Neural progenitor cell (in vitro differentiated cells): Measurements from ENCODE around the gene ZRSR2. TPM values are rescaled to one million over a fixed set of nuclear protein-coding genes. Genes with fewer than 3 reads are reported as not detected.

Experiments used
- DNase-seq: peaks from one replicate; pipeline ENCODE4 v3.0.0-alpha.2; 2016; ENCODE audit warnings: low spot score
- H2AFZ ChIP-seq: fragments of 200-600 bp; sonication (generic); replicated peaks from 2 replicates; pipeline ENCODE4 v1.6.1; 2016; ENCODE audit warnings: antibody characterized with exemption
- H3F3A ChIP-seq: fragments of 200-600 bp; sonication (generic); 2 replicates; pipeline ENCODE4 v1.6.1; 2016; ENCODE audit warnings: antibody characterized with exemption, low read depth
- H3K27ac ChIP-seq: fragments of 200-600 bp; sonication (generic); 2 replicates; pipeline ENCODE4 v1.5.1; 2016; ENCODE audit warnings: mild to moderate bottlenecking
- H3K27me3 ChIP-seq: fragments of 200-600 bp; sonication (generic); 2 replicates; pipeline ENCODE4 v1.6.1; 2016; ENCODE audit warnings: mild to moderate bottlenecking, moderate library complexity
- H3K36me3 ChIP-seq: fragments of 200-600 bp; sonication (generic); 2 replicates; pipeline ENCODE4 v1.5.1; 2016
- H3K4me1 ChIP-seq: fragments of 200-600 bp; sonication (generic); 2 replicates; pipeline ENCODE4 v1.6.1; 2016; ENCODE audit warnings: mixed run types
- H3K4me2 ChIP-seq: fragments of 200-600 bp; sonication (generic); 2 replicates; pipeline ENCODE4 v1.6.1; 2016
- H3K4me3 ChIP-seq: fragments of 200-600 bp; sonication (generic); 2 replicates; pipeline ENCODE4 v1.5.1; 2016
- H3K79me2 ChIP-seq: fragments of 200-600 bp; sonication (generic); 2 replicates; pipeline ENCODE4 v1.6.1; 2016; ENCODE audit warnings: low read depth
- H3K9ac ChIP-seq: fragments of 200-600 bp; sonication (generic); 2 replicates; pipeline ENCODE4 v1.6.1; 2016
- H3K9me3 ChIP-seq: fragments of 200-600 bp; sonication (generic); 2 replicates; pipeline ENCODE4 v1.5.1; 2016; ENCODE audit warnings: low read depth
- H4K20me1 ChIP-seq: fragments of 200-600 bp; sonication (generic); 2 replicates; pipeline ENCODE4 v1.6.1; 2016; ENCODE audit warnings: low read depth
- H3K27ac Mint-ChIP-seq: 3 replicates; pipeline ENCODE4 v1.8.0; 2021; ENCODE audit warnings: mixed read lengths
- H3K27me3 Mint-ChIP-seq: 2 replicates; pipeline ENCODE4 v1.8.0; 2022; ENCODE audit warnings: low read depth, mild to moderate bottlenecking, inconsistent platforms, moderate library complexity, mixed read lengths; ENCODE audit not compliant: insufficient read depth
- H3K36me3 Mint-ChIP-seq: 3 replicates; pipeline ENCODE4 v1.8.0; 2021; ENCODE audit warnings: mixed read lengths
- H3K4me1 Mint-ChIP-seq: 3 replicates; pipeline ENCODE4 v1.8.0; 2021; ENCODE audit warnings: mixed read lengths
- H3K4me3 Mint-ChIP-seq: 3 replicates; pipeline ENCODE4 v1.8.0; 2021; ENCODE audit warnings: mild to moderate bottlenecking, moderate library complexity, mixed read lengths
- H3K9me3 Mint-ChIP-seq: 3 replicates; pipeline ENCODE4 v1.8.0; 2020; ENCODE audit warnings: mixed read lengths
- EZH2 ChIP-seq: fragments of 200-600 bp; sonication (generic); IDR thresholded peaks from 2 replicates; pipeline ENCODE4 v1.6.1; 2017; ENCODE audit warnings: antibody characterized with exemption, mild to moderate bottlenecking, moderate library complexity
- EZH2phosphoT487 ChIP-seq: fragments of 200-600 bp; sonication (generic); IDR thresholded peaks from 2 replicates; pipeline ENCODE4 v1.6.1; 2017; ENCODE audit warnings: antibody characterized with exemption
- total RNA-seq: library from RNA; depleted of rRNA; stranded (reverse); fragments of >200 nt; gene quantifications from 2 replicates; pipeline ENCODE4 v1.2.3, GENCODE V29; 2015; ENCODE audit warnings: low replicate concordance
- TF ChIP-seq, protein P1 (sequence below): fragments of 200-600 bp; sonication (generic); IDR thresholded peaks from 2 replicates; pipeline ENCODE4 v1.5.1; 2017; ENCODE audit warnings: antibody characterized with exemption, mild to moderate bottlenecking

The ZRSR2 gene
- total RNA-seq, 1 donor from 2014 or later, result 15.2 TPM

- Histone ChIP-seq H3K27me3 (no peaks in the 10 kb centered on the region), H3K9me3 (no peaks in the 10 kb centered on the region), H3F3A (peaks cover 7% of the 10 kb centered on the region), H3K4me1 (no peaks in the 10 kb centered on the region), H3K9ac (peak overlapping the region; percentile 60), H3K4me3 (peak overlapping the region; percentile 74), H4K20me1 (no peaks in the 10 kb centered on the region), H3K4me2 (peak overlapping the region; percentile 82), H3K79me2 (peaks cover 28% of the 10 kb centered on the region), H3K36me3 (no peaks in the 10 kb centered on the region), H3K27ac (peak overlapping the region; percentile 34), H2AFZ (peak overlapping the region; percentile 95)
- H3K36me3 Mint-ChIP-seq, result peaks cover under 1% of the 10 kb centered on the region
- H3K9me3 Mint-ChIP-seq, result no peaks in the 10 kb centered on the region
- no peak overlapping the region for H3K27ac Mint-ChIP-seq
- no peaks in the 10 kb centered on the region for H3K27me3 Mint-ChIP-seq
- H3K4me1 Mint-ChIP-seq, result no peaks in the 10 kb centered on the region
- no peak for DNase-seq
- no peak overlapping the region for H3K4me3 Mint-ChIP-seq
- TF ChIP-seq EZH2 (no peak), EZH2phosphoT487 (no peak)
- TF ChIP-seq, protein P1, sequence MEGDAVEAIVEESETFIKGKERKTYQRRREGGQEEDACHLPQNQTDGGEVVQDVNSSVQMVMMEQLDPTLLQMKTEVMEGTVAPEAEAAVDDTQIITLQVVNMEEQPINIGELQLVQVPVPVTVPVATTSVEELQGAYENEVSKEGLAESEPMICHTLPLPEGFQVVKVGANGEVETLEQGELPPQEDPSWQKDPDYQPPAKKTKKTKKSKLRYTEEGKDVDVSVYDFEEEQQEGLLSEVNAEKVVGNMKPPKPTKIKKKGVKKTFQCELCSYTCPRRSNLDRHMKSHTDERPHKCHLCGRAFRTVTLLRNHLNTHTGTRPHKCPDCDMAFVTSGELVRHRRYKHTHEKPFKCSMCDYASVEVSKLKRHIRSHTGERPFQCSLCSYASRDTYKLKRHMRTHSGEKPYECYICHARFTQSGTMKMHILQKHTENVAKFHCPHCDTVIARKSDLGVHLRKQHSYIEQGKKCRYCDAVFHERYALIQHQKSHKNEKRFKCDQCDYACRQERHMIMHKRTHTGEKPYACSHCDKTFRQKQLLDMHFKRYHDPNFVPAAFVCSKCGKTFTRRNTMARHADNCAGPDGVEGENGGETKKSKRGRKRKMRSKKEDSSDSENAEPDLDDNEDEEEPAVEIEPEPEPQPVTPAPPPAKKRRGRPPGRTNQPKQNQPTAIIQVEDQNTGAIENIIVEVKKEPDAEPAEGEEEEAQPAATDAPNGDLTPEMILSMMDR, result no peak
Observed at GRCh38 chrX:15790769-15791290, 546 bp downstream of the ZRSR2 start.

GRCh38 chrX:15797707-15798106, 7.4 kb downstream of the ZRSR2 start:
- H3K9me3 Mint-ChIP-seq, result no peaks in the 10 kb centered on the region
- H3K36me3 ChIP-seq, result no peaks in the 10 kb centered on the region
- no peak for DNase-seq
- no peak overlapping the region for H3K4me3 ChIP-seq
- H3K79me2 ChIP-seq, result peaks cover 33% of the 10 kb centered on the region
- peaks cover 15% of the 10 kb centered on the region for H3K36me3 Mint-ChIP-seq
- no peaks in the 10 kb centered on the region for H3K4me1 Mint-ChIP-seq
- H2AFZ ChIP-seq, result no peak overlapping the region
- no peaks in the 10 kb centered on the region for H3K27me3 ChIP-seq
- no peak for TF ChIP-seq EZH2
- no peak for TF ChIP-seq EZH2phosphoT487
- TF ChIP-seq, protein P1, result no peak
- H3K27ac ChIP-seq, result no peak overlapping the region
- no peak overlapping the region for H3K27ac Mint-ChIP-seq
- no peaks in the 10 kb centered on the region for H3K9me3 ChIP-seq
- peaks cover 3% of the 10 kb centered on the region for H3K27me3 Mint-ChIP-seq
- no peaks in the 10 kb centered on the region for H3F3A ChIP-seq
- H3K4me1 ChIP-seq, result no peaks in the 10 kb centered on the region
- no peak overlapping the region for H3K4me3 Mint-ChIP-seq
- H3K9ac ChIP-seq, result no peak overlapping the region
- no peaks in the 10 kb centered on the region for H4K20me1 ChIP-seq
- H3K4me2 ChIP-seq, result no peak overlapping the region

- Histone ChIP-seq H3K27ac (no peak overlapping the region), H3K9ac (no peak overlapping the region), H3K36me3 (peaks cover 6% of the 10 kb centered on the region), H3K4me2 (no peak overlapping the region), H3K79me2 (no peaks in the 10 kb centered on the region), H3K4me3 (no peak overlapping the region), H3F3A (no peaks in the 10 kb centered on the region), H4K20me1 (no peaks in the 10 kb centered on the region), H3K9me3 (no peaks in the 10 kb centered on the region), H3K27me3 (no peaks in the 10 kb centered on the region), H2AFZ (no peak overlapping the region), H3K4me1 (no peaks in the 10 kb centered on the region)
- Mint-ChIP-seq H3K36me3 (peaks cover 20% of the 10 kb centered on the region), H3K27me3 (peaks cover 3% of the 10 kb centered on the region), H3K4me3 (no peak overlapping the region), H3K9me3 (no peaks in the 10 kb centered on the region), H3K4me1 (no peaks in the 10 kb centered on the region), H3K27ac (no peak overlapping the region)
- no peak for DNase-seq
- TF ChIP-seq EZH2phosphoT487 (no peak), EZH2 (no peak)
- TF ChIP-seq, protein P1, result no peak
Observed at GRCh38 chrX:15804563-15804962, 14.3 kb downstream of the ZRSR2 start.
